Spleen (tissue), 11 donors: ENCODE data around the gene GCNA. TPM values are rescaled to one million over a fixed set of nuclear protein-coding genes. Genes with fewer than 3 reads are reported as not detected.

Experiments used
- DNase-seq: peaks from one replicate; pipeline ENCODE4 v3.0.0-alpha.2; 2020
- H3K27ac ChIP-seq, 8 donors: fragments of 200-600 bp; sonication (generic) in 7 of 8; 1 replicate in 4 of 8; 2 replicates in 4 of 8; pipeline versions ENCODE4 v1.5.0 to v1.8.0; 2016 to 2021; ENCODE audit warnings: inconsistent platforms in 4 of 8, mild to moderate bottlenecking in 4 of 8, moderate library complexity in 1 of 8
- H3K27me3 ChIP-seq, 7 donors: fragments of 200-600 bp; sonication (generic) in 6 of 7; replicated peaks in 1 of 7; 1 replicate in 4 of 7; 2 replicates in 3 of 7; pipeline versions ENCODE4 v1.5.0 to v1.8.0; 2016 to 2021; ENCODE audit warnings: inconsistent platforms in 3 of 7, mild to moderate bottlenecking in 1 of 7
- H3K36me3 ChIP-seq, 6 donors: fragments of 200-600 bp; sonication (generic) in 5 of 6; 1 replicate in 4 of 6; 2 replicates in 2 of 6; pipeline versions ENCODE4 v1.5.0 to v1.8.0; 2016 to 2021; ENCODE audit warnings: inconsistent platforms in 2 of 6
- H3K4me1 ChIP-seq, 6 donors: fragments of 200-600 bp; sonication (generic) in 5 of 6; 1 replicate in 3 of 6; 2 replicates in 3 of 6; pipeline versions ENCODE4 v1.5.0 to v1.8.0; 2016 to 2021; ENCODE audit warnings: inconsistent platforms in 3 of 6
- H3K4me3 ChIP-seq, 8 donors: fragments of 200-600 bp; sonication (generic) in 7 of 8; 1 replicate in 4 of 8; 2 replicates in 4 of 8; pipeline versions ENCODE4 v1.5.0 to v1.8.0; 2016 to 2021; ENCODE audit warnings: inconsistent platforms in 4 of 8, mild to moderate bottlenecking in 4 of 8, moderate library complexity in 2 of 8
- H3K9me3 ChIP-seq, 8 donors: fragments of 200-600 bp; sonication (generic) in 7 of 8; 1 replicate in 4 of 8; 2 replicates in 4 of 8; pipeline versions ENCODE4 v1.5.0 to v1.8.0; 2016 to 2021; ENCODE audit warnings: inconsistent platforms in 4 of 8
- CTCF ChIP-seq, 11 experiments: fragments of 200-600 bp in 7 of 11; fragments of 450-650 bp in 4 of 11; sonication (generic) in 4 of 11; IDR thresholded peaks in 8 of 11; conservative IDR thresholded peaks in 3 of 11; 1 replicate in 7 of 11; 2 replicates in 4 of 11; pipeline versions ENCODE4 v1.4.0 to v1.8.0; 2016 to 2021; ENCODE audit warnings: antibody characterized with exemption in 11 of 11, inconsistent platforms in 4 of 11, mild to moderate bottlenecking in 1 of 11
- POLR2A ChIP-seq, 3 donors: fragments of 450-650 bp; IDR thresholded peaks; one replicate each; pipeline ENCODE4 v1.5.1; 2017; ENCODE audit warnings: antibody characterized with exemption in 3 of 3, mild to moderate bottlenecking in 1 of 3
- POLR2AphosphoS5 ChIP-seq, 3 donors: sonication (generic); formaldehyde crosslinking; IDR thresholded peaks; one replicate each; pipeline ENCODE4 v1.5.1; 2017; ENCODE audit warnings: antibody characterized with exemption in 3 of 3
- WGBS, 5 donors: extraction: QIAGEN DNeasy Blood & Tissue Kit in 3 of 5; methylation state at CpG; one replicate each; pipeline versions ENCODE4 v1.1.5 to v1.1.7; 2013 to 2018; 5-methylcytosine and 5-hydroxymethylcytosine counted together
- intact Hi-C: fragments of 100-400 bp; cut with DNase I; formaldehyde crosslinking; loops from one replicate; pipeline ENCODE4 v1.15.0; 2023; ENCODE audit warnings: low total_unique reads
- polyA plus RNA-seq, 3 donors: library from polyadenylated mRNA; stranded (reverse); fragments of 200-250 nt; gene quantifications; one replicate each; pipeline ENCODE4 v1.2.1, GENCODE V29; 2013
- total RNA-seq, 7 donors: library from RNA; depleted of rRNA in 3 of 7; stranded (reverse); fragments of >200 nt in 3 of 7; fragmentation: NEBNext Ultra II Directional in 4 of 7; extraction: Animal tissue kit (Norgen Biotek cat#: 25700) in 4 of 7; gene quantifications; one replicate each; pipeline versions ENCODE4 v1.1.0 to v1.2.1, GENCODE V29; 2016 to 2021
- donor health status: healthy with polysubstance abuse.
- donor health status: DM: no; HTN: no; CAD: no; lungs with moderate emphysema.
- donor health status: DM: no; HTN: no; CAD: no.
- donor health status: Bipolar disorder and iron deficiency.
- donor health status: healthy.
- donor health status: DM: no; HTN: no; CAD: no.
- donor health status: DM: yes; HTN: yes; CAD: no.

The GCNA gene
- total and polyA plus RNA-seq, 10 donors, result 1.8 to 12.8 (median 3.8) TPM

GRCh38 chrX:71604141-71604540, 25.9 kb downstream of the GCNA start:
- intact Hi-C loops, result no loop called here
- H3K9me3 ChIP-seq, result peaks cover 0 to 8% (median 0%) of the 10 kb centered on the region in 8 donors
- no peaks in the 10 kb centered on the region for H3K27me3 ChIP-seq
- TF ChIP-seq POLR2AphosphoS5 (IDR thresholded peaks at IDR 0.05), result no peak
- no peak for TF ChIP-seq CTCF (IDR thresholded peaks at IDR 0.05 in 8 of 11, conservative IDR thresholded peaks at IDR 0.05 in 3 of 11)
- TF ChIP-seq POLR2A (IDR thresholded peaks at IDR 0.05), result no peak
- H3K4me3 ChIP-seq, result no peak overlapping the region
- DNase-seq, result no peak
- peaks cover 0 to 95% (median 16%) of the 10 kb centered on the region in 6 donors for H3K36me3 ChIP-seq
- 92 to 99% (median 93%) methylated on average over 10 of the region's 10 CpGs for WGBS, 5 donors
- no peak overlapping the region for H3K27ac ChIP-seq
- H3K4me1 ChIP-seq, result peaks cover 5 to 33% (median 20%) of the 10 kb centered on the region in 6 donors

GRCh38 chrX:71604796-71605568, 26.7 kb downstream of the GCNA start:
- intact Hi-C loops, result no loop called here
- Histone ChIP-seq H3K36me3 (peaks cover 0 to 95% (median 16%) of the 10 kb centered on the region in 6 donors), H3K27ac (no peak overlapping the region), H3K4me3 (no peak overlapping the region), H3K9me3 (peaks cover 0 to 8% (median 0%) of the 10 kb centered on the region in 8 donors), H3K4me1 (peaks cover 5 to 36% (median 21%) of the 10 kb centered on the region in 6 donors), H3K27me3 (no peaks in the 10 kb centered on the region)
- DNase-seq, result peak; percentile 21
- WGBS, 5 donors, result 80 to 97% (median 92%) methylated on average over 5 to 8 of the region's 8 CpGs
- TF ChIP-seq CTCF (IDR thresholded peaks at IDR 0.05 in 8 of 11, conservative IDR thresholded peaks at IDR 0.05 in 3 of 11), result no peak
- TF ChIP-seq POLR2AphosphoS5 (IDR thresholded peaks at IDR 0.05), result no peak
- no peak for TF ChIP-seq POLR2A (IDR thresholded peaks at IDR 0.05)

- Histone ChIP-seq H3K9me3 (peaks cover 0 to 8% (median 0%) of the 10 kb centered on the region in 8 donors), H3K4me3 (no peak overlapping the region), H3K27ac (peak overlapping the region in 5 of 8 donors; percentile 7 to 72 (median 44)), H3K36me3 (peaks cover 0 to 95% (median 20%) of the 10 kb centered on the region in 6 donors), H3K27me3 (no peaks in the 10 kb centered on the region), H3K4me1 (peaks cover 5 to 36% (median 21%) of the 10 kb centered on the region in 6 donors)
- TF ChIP-seq POLR2AphosphoS5 (IDR thresholded peaks at IDR 0.05) (peak in 1 of 3 donors; percentile 29), POLR2A (IDR thresholded peaks at IDR 0.05) (no peak)
- intact Hi-C loops, result no loop called here
- 31 to 47% (median 39%) methylated on average over 8 to 9 of the region's 9 CpGs for WGBS, 5 donors
- peak; percentile 56 for DNase-seq
These were observed 28.4 kb downstream of the GCNA start for GRCh38 chrX:71606536-71607216.

- Histone ChIP-seq H3K4me1 (peaks cover 5 to 36% (median 21%) of the 10 kb centered on the region in 6 donors), H3K27ac (peak overlapping the region in 5 of 8 donors; percentile 7 to 72 (median 44)), H3K36me3 (peaks cover 0 to 95% (median 20%) of the 10 kb centered on the region in 6 donors), H3K9me3 (peaks cover 0 to 8% (median 0%) of the 10 kb centered on the region in 8 donors), H3K27me3 (no peaks in the 10 kb centered on the region), H3K4me3 (no peak overlapping the region)
- no peak for DNase-seq
- 59 to 85% (median 73%) methylated on average over 2 of the region's 2 CpGs for WGBS, 5 donors
- no peak for TF ChIP-seq POLR2A (IDR thresholded peaks at IDR 0.05)
- no peak for TF ChIP-seq CTCF (IDR thresholded peaks at IDR 0.05 in 8 of 11, conservative IDR thresholded peaks at IDR 0.05 in 3 of 11)
- intact Hi-C loops, result no loop called here
These were observed 29.3 kb downstream of the GCNA start for GRCh38 chrX:71607488-71607887.
